H1 (cell line): Measurements from ENCODE around the gene RAPGEF6. TPM values are rescaled to one million over a fixed set of nuclear protein-coding genes. Genes with fewer than 3 reads are reported as not detected.

ENCODE experiments used
- CTCF ChIA-PET: fragments of 300-600 bp; sonication (Branson Sonifier 250); formaldehyde crosslinking; loops from one replicate; lab custom pipeline; 2021; ENCODE audit not compliant: partially characterized antibody; lab: Charles Lee
- POLR2A ChIA-PET: fragments of 300-600 bp; sonication (Branson Sonifier 250); formaldehyde crosslinking; loops from one replicate; lab custom pipeline; 2021; ENCODE audit warnings: inconsistent platforms; ENCODE audit not compliant: partially characterized antibody; lab: Charles Lee
- DNase-seq, 2 experiments: peaks; one replicate each; pipeline versions ENCODE4 v3.0.0 to v3.0.0-alpha.2; 2010 to 2022; ENCODE audit warnings: low spot score in 2 of 2, low read depth in 1 of 2, mixed read lengths in 1 of 2
- FAIRE-seq: peaks from 2 replicates; lab custom pipeline; 2011; peaks lifted over from hg19 to GRCh38; lab: Jason Lieb, UNC
- H2AFZ ChIP-seq: 2 replicates; pipeline ENCODE4 v1.8.1; 2012; ENCODE audit warnings: low read length, inconsistent platforms
- H2AK5ac ChIP-seq: 2 replicates; pipeline ENCODE4 v1.6.1; 2013; ENCODE audit warnings: low read depth, low read length
- H2BK120ac ChIP-seq: replicated peaks from 2 replicates; pipeline ENCODE3; 2013; ENCODE audit warnings: low read depth, low read length, inconsistent platforms
- H2BK12ac ChIP-seq: 2 replicates; pipeline ENCODE4 v1.6.1; 2013; ENCODE audit warnings: low read depth, low read length
- H2BK15ac ChIP-seq: 2 replicates; pipeline ENCODE4 v1.6.1; 2013; ENCODE audit warnings: low read length
- H2BK20ac ChIP-seq: 2 replicates; pipeline ENCODE4 v1.6.1; 2013; ENCODE audit warnings: low read length
- H2BK5ac ChIP-seq: 2 replicates; pipeline ENCODE4 v1.6.1; 2013; ENCODE audit warnings: low read depth, low read length
- H3K14ac ChIP-seq: 2 replicates; pipeline ENCODE4 v1.6.1; 2013; ENCODE audit warnings: inconsistent platforms; ENCODE audit not compliant: insufficient read length
- H3K18ac ChIP-seq: 2 replicates; pipeline ENCODE4 v1.6.1; 2013; ENCODE audit warnings: low read length; ENCODE audit errors: extremely low read depth
- H3K23ac ChIP-seq: 2 replicates; pipeline ENCODE4 v1.6.1; 2013; ENCODE audit warnings: inconsistent platforms; ENCODE audit not compliant: insufficient read length
- H3K23me2 ChIP-seq: 2 replicates; pipeline ENCODE4 v1.6.1; 2013; ENCODE audit warnings: low read depth, low read length
- H3K27ac ChIP-seq: 2 replicates; pipeline ENCODE4 v1.6.1; 2011; ENCODE audit warnings: low read depth, low read length, inconsistent platforms
- H3K27me3 ChIP-seq, 4 experiments: replicated peaks in 1 of 4; 1 replicate in 1 of 4; 2 replicates in 3 of 4; pipeline versions ENCODE4 v1.6.1 to v1.8.1; 2011 to 2013; ENCODE audit warnings: low read length in 3 of 4, mild to moderate bottlenecking in 3 of 4, inconsistent platforms in 2 of 4, mixed read lengths in 2 of 4, moderate library complexity in 1 of 4; ENCODE audit not compliant: control insufficient read depth in 3 of 4, insufficient read depth in 3 of 4; ENCODE audit errors: extremely low read depth in 1 of 4
- H3K36me3 ChIP-seq, 4 experiments: 2 replicates each; pipeline versions ENCODE4 v1.6.1 to v1.8.1; 2011 to 2013; ENCODE audit warnings: mild to moderate bottlenecking in 4 of 4, low read length in 3 of 4, moderate library complexity in 2 of 4, control low read depth in 1 of 4, inconsistent platforms in 1 of 4; ENCODE audit not compliant: insufficient read depth in 4 of 4, control insufficient read depth in 2 of 4
- H3K4ac ChIP-seq: replicated peaks from 2 replicates; pipeline ENCODE3; 2013; ENCODE audit warnings: low read length, low read depth, mixed read lengths, inconsistent platforms; ENCODE audit not compliant: insufficient read length
- H3K4me1 ChIP-seq, 4 experiments: replicated peaks in 1 of 4; 1 replicate in 1 of 4; 2 replicates in 3 of 4; pipeline versions ENCODE4 v1.6.1 to v1.8.1; 2011 to 2013; ENCODE audit warnings: low read length in 3 of 4, inconsistent platforms in 2 of 4, mixed read lengths in 1 of 4; ENCODE audit not compliant: insufficient read depth in 4 of 4, control insufficient read depth in 3 of 4
- H3K4me2 ChIP-seq, 2 experiments: 2 replicates each; pipeline versions ENCODE4 v1.6.1 to v1.8.1; 2011 to 2013; ENCODE audit warnings: low read depth in 2 of 2, low read length in 2 of 2, control low read depth in 1 of 2, inconsistent platforms in 1 of 2, mild to moderate bottlenecking in 1 of 2; ENCODE audit not compliant: insufficient read depth in 1 of 2
- H3K4me3 ChIP-seq, 4 experiments: fragments of 200-600, 300-600 bp in 1 of 4; sonication (generic), shearing (Covaris generic), sonication (Bioruptor Twin) in 1 of 4; 2 replicates each; pipeline versions ENCODE4 v1.5.1 to v1.8.1; 2011 to 2016; ENCODE audit warnings: low read length in 4 of 4, low read depth in 3 of 4, control low read depth in 2 of 4, inconsistent platforms in 2 of 4, mild to moderate bottlenecking in 2 of 4, mixed read lengths in 1 of 4, moderate library complexity in 1 of 4; ENCODE audit not compliant: insufficient read depth in 2 of 4; ENCODE audit errors: extremely low read depth in 1 of 4
- H3K56ac ChIP-seq: replicated peaks from 2 replicates; pipeline ENCODE3; 2013; ENCODE audit warnings: low read depth, mild to moderate bottlenecking, mixed read lengths, low read length, inconsistent platforms; ENCODE audit not compliant: insufficient read length
- H3K79me1 ChIP-seq: 2 replicates; pipeline ENCODE4 v1.6.1; 2013; ENCODE audit warnings: low read depth, low read length, control low read depth
- H3K79me2 ChIP-seq, 2 experiments: 2 replicates each; pipeline versions ENCODE4 v1.6.1 to v1.8.1; 2012 to 2013; ENCODE audit warnings: low read length in 2 of 2, mild to moderate bottlenecking in 2 of 2, inconsistent platforms in 1 of 2; ENCODE audit not compliant: insufficient read depth in 2 of 2, control insufficient read depth in 1 of 2
- H3K9ac ChIP-seq, 4 experiments: replicated peaks in 1 of 4; 1 replicate in 1 of 4; 2 replicates in 3 of 4; pipeline versions ENCODE4 v1.6.1 to v1.8.1; 2011 to 2013; ENCODE audit warnings: low read depth in 3 of 4, low read length in 3 of 4, control low read depth in 2 of 4, mild to moderate bottlenecking in 2 of 4, moderate library complexity in 2 of 4, inconsistent platforms in 1 of 4; ENCODE audit errors: extremely low read depth in 1 of 4
- H3K9me3 ChIP-seq, 2 experiments: 2 replicates each; pipeline versions ENCODE4 v1.6.1 to v1.8.1; 2012 to 2013; ENCODE audit warnings: mild to moderate bottlenecking in 2 of 2, moderate library complexity in 2 of 2, control low read depth in 1 of 2, inconsistent platforms in 1 of 2, low read depth in 1 of 2, low read length in 1 of 2, mixed read lengths in 1 of 2; ENCODE audit not compliant: insufficient read depth in 2 of 2
- H4K20me1 ChIP-seq, 2 experiments: replicated peaks in 1 of 2; 2 replicates each; pipeline versions ENCODE3 to v1.8.1; 2011 to 2013; ENCODE audit warnings: inconsistent platforms in 2 of 2, low read length in 2 of 2, mild to moderate bottlenecking in 1 of 2; ENCODE audit not compliant: insufficient read depth in 2 of 2, control insufficient read depth in 1 of 2
- H4K5ac ChIP-seq: 2 replicates; pipeline ENCODE4 v1.6.1; 2013; ENCODE audit warnings: low read length, low read depth, mixed read lengths, inconsistent platforms; ENCODE audit not compliant: insufficient read length
- H4K8ac ChIP-seq: 2 replicates; pipeline ENCODE4 v1.8.0; 2013; ENCODE audit warnings: mild to moderate bottlenecking, moderate library complexity, low read length, inconsistent platforms; ENCODE audit not compliant: insufficient read depth; ENCODE audit errors: extremely low read depth
- H4K91ac ChIP-seq: replicated peaks from 2 replicates; pipeline ENCODE3; 2013; ENCODE audit warnings: low read length, mixed read lengths, inconsistent platforms; ENCODE audit not compliant: insufficient read length
- CEBPB ChIP-seq: IDR thresholded peaks from 2 replicates; pipeline ENCODE4 v1.6.1; 2012; ENCODE audit warnings: low read depth, low read length
- PHF8 ChIP-seq: fragments of 200-600 bp; sonication (generic); conservative IDR thresholded peaks from 2 replicates; pipeline ENCODE4 v1.7.1; 2012; ENCODE audit warnings: low read depth, mild to moderate bottlenecking, inconsistent platforms, low read length, moderate library complexity
- POLR2A ChIP-seq, 2 experiments: IDR thresholded peaks; 1 replicate in 1 of 2; 2 replicates in 1 of 2; pipeline ENCODE4 v1.6.1; 2011; ENCODE audit warnings: low read depth in 2 of 2, low read length in 2 of 2, mild to moderate bottlenecking in 2 of 2; ENCODE audit errors: control extremely low read depth in 1 of 2
- POLR2AphosphoS5 ChIP-seq: IDR thresholded peaks from 2 replicates; pipeline ENCODE4 v1.6.1; 2011; ENCODE audit warnings: low read depth, low read length
- RAD21 ChIP-seq, 2 experiments: IDR thresholded peaks in 1 of 2; conservative IDR thresholded peaks in 1 of 2; 2 replicates each; pipeline ENCODE4 v1.6.1; 2011; ENCODE audit warnings: low read depth in 2 of 2, low read length in 2 of 2, improper control_type of control experiment in 1 of 2, inconsistent platforms in 1 of 2, mild to moderate bottlenecking in 1 of 2, moderate library complexity in 1 of 2
- SIN3A ChIP-seq, 2 experiments: IDR thresholded peaks in 1 of 2; conservative IDR thresholded peaks in 1 of 2; 2 replicates each; pipeline ENCODE4 v1.6.1; 2011 to 2012; ENCODE audit warnings: low read length in 2 of 2, improper control_type of control experiment in 1 of 2, low read depth in 1 of 2, mild to moderate bottlenecking in 1 of 2
- TAF1 ChIP-seq: IDR thresholded peaks from 2 replicates; pipeline ENCODE4 v1.6.1; 2011; ENCODE audit warnings: mild to moderate bottlenecking, low read depth, low read length
- TCF12 ChIP-seq: IDR thresholded peaks from 2 replicates; pipeline ENCODE4 v1.6.1; 2011; ENCODE audit warnings: low read depth, mild to moderate bottlenecking, low read length
- WGBS, 2 experiments: shearing (Covaris generic) in 1 of 2; methylation state at CpG; one replicate each; pipeline versions ENCODE4 v1.1.6 to v1.1.7; 2013 to 2015; ENCODE audit warnings: low lambda C conversion rate in 2 of 2, mixed read lengths in 2 of 2, inconsistent platforms in 1 of 2, low coverage in 1 of 2, missing lambda C conversion rate in 1 of 2; ENCODE audit not compliant: insufficient replicate concordance in 2 of 2, insufficient coverage in 1 of 2, insufficient read length in 1 of 2; ENCODE audit errors: extremely low coverage in 1 of 2, missing lambda C conversion rate in 1 of 2; 5-methylcytosine and 5-hydroxymethylcytosine counted together
- polyA plus RNA-seq, 7 experiments: library from polyadenylated mRNA; depleted of rRNA in 3 of 7; stranded (reverse) in 5 of 7; unstranded in 2 of 7; fragments of >200 nt in 5 of 7; fragments of 200-250 nt in 2 of 7; gene quantifications; 1 replicate in 5 of 7; 2 replicates in 1 of 7; 4 replicates in 1 of 7; pipeline versions ENCODE4 v1.2.1 to v1.2.3, GENCODE V29; 2011 to 2013; ENCODE audit warnings: missing spikeins in 2 of 7, mixed read lengths in 2 of 7
- total RNA-seq: library from RNA; stranded (reverse); fragmentation: NEBNext Ultra II Directional; extraction: Animal tissue kit (Norgen Biotek cat#: 25700); gene quantifications from 2 replicates; pipeline ENCODE4 v1.2.1, GENCODE V29; 2021

RAPGEF6 gene
- total and polyA plus RNA-seq, 2 of the 8 experiments (the other 6 are each of a cell fraction or from before 2014, with no cell fraction given), result 4.8 to 20.0 TPM

DNA sequence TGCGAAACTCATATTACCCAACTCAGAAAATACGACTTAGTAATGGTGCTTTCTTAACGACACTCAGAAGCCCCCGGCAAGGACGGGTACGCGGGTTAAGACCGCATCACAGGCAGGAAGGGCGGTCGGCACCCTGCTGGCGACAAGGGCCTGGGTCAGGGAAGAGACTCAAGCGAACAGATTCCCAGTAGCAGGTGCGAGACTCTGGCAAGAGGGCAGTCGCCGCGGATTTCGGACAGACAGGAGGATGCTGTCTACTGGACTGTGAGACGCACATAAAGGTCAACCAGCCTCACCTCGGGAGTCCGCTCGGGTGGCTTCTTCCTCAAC lies 398 bp downstream of the RAPGEF6 start:
- WGBS, 2 experiments, result 3% methylated on average over 21 of the region's 21 CpGs; no CpG with 5 or more reads in 1 of the 2 experiments
- Histone ChIP-seq H3K14ac (no peak overlapping the region), H3K23ac (no peak overlapping the region), H2AFZ (peak overlapping the region; percentile 82), H3K79me2 (peaks cover 20 to 52% of the 10 kb centered on the region in 2 experiments), H3K4me3 (peak overlapping the region; percentile 89 to 99 (median 96)), H3K18ac (peak overlapping the region; percentile 91), H3K56ac (no peak overlapping the region), H2BK120ac (no peak overlapping the region), H2BK5ac (peak overlapping the region; percentile 89), H2BK12ac (0 out of 2 replicates have a peak overlapping the region, but pooled peaks have one; percentile 6), H3K79me1 (no peaks in the 10 kb centered on the region; the same call in 1 of the 2 replicates), H4K8ac (peak overlapping the region; percentile 88; the same call in 1 of the 2 replicates), H3K4ac (no peak overlapping the region), H2AK5ac (no peak overlapping the region), H3K4me2 (peak overlapping the region; percentile 82 to 90), H3K27ac (peak overlapping the region; percentile 93), H3K9me3 (no peaks in the 10 kb centered on the region), H3K23me2 (peaks cover 2% of the 10 kb centered on the region; the same call in 1 of the 2 replicates), H4K20me1 (peaks cover 2 to 11% of the 10 kb centered on the region in 2 experiments), H4K91ac (peak overlapping the region; percentile 26), H3K4me1 (peaks cover 0 to 2% (median 0%) of the 10 kb centered on the region in 4 experiments; a peak in 1 of 7 replicates), H3K36me3 (no peaks in the 10 kb centered on the region), H3K9ac (peak overlapping the region; percentile 80 to 93 (median 90)), H3K27me3 (no peaks in the 10 kb centered on the region), H4K5ac (peak overlapping the region; percentile 80), H2BK15ac (peak overlapping the region; percentile 55; the same call in 1 of the 2 replicates), H2BK20ac (no peak overlapping the region)
- ChIA-PET CTCF (interaction anchor here (3.6 kb wide), 1 partner anchor 46 kb away, joined by 17 read pairs; no protein-coding TSS in a partner anchor), POLR2A (no interaction called here)
- no peak for FAIRE-seq
- TF ChIP-seq TAF1 (peak; percentile 36; the same call in 1 of the 2 replicates), PHF8 (no peak), CEBPB (no peak), SIN3A (conservative IDR thresholded peaks at IDR 0.05 in 1 of 2, IDR thresholded peaks at IDR 0.05 in 1 of 2; ENCODE audit: low read depth in 1 of 2, low read length in 2 of 2) (peak in 1 of 2 experiments; percentile 57; a peak in 2 of 4 replicates), POLR2AphosphoS5 (peak; percentile 53; the same call in 1 of the 2 replicates), TCF12 (0 out of 2 replicates have a peak, but pooled peaks have one; percentile 45), RAD21 (IDR thresholded peaks at IDR 0.05 in 1 of 2, conservative IDR thresholded peaks at IDR 0.05 in 1 of 2; ENCODE audit: low read depth in 2 of 2, low read length in 2 of 2) (no peak; a peak in 1 of 4 replicates), POLR2A (IDR thresholded peaks at IDR 0.05; ENCODE audit: control extremely low read depth in 1 of 2, low read depth in 2 of 2, low read length in 2 of 2) (no peak)
- peak; percentile 46 to 75 for DNase-seq
